Heart left ventricle (tissue), 13 donors: ENCODE data around the gene CERCAM.

ENCODE experiments used
- CTCF ChIP-seq, 12 donors: fragments of 200-600 bp; sonication (generic) in 4 of 12; IDR thresholded peaks; one replicate each; pipeline versions ENCODE4 v1.5.0 to v1.8.0; 2018 to 2022; ENCODE audit warnings: antibody characterized with exemption in 12 of 12, mild to moderate bottlenecking in 5 of 12
- POLR2A ChIP-seq, 2 donors: fragments of 450-650 bp; IDR thresholded peaks; one replicate each; pipeline ENCODE4 v1.6.1; 2017; ENCODE audit warnings: antibody characterized with exemption in 2 of 2, mild to moderate bottlenecking in 2 of 2, moderate library complexity in 2 of 2
- donor health status: ischemic (EF 13 %, LVEDD 7.1; RV severe dilation, severe dysfunction).
- donor health status: DM: no; HTN: yes; CAD: no.
- donor health status: DM: no; HTN: no; CAD: no.
- donor health status: ischemic (EF 25% LVEDD 6.9; RV normal size, moderate dysfunction).
- donor health status: ischemic (EF 25% LVEDD 5.7; RV mildly dilated, moderate dysfunction).
- donor health status: ischemic (EF 35%, LVEDD 5.7; RV mildly dilated, moderate dysfunction).
- donor health status: nonischemic (EF 11% LVEDD 7.7; RV severe dilation, severe dysfunction).
- donor health status: DM: yes; HTN: yes; CAD: no.
- donor health status: PGD.
- donor health status: ischemic (EF 29% LVEDD 5.4; RV normal size, mild dysfunction).
- donor health status: nonischemic (EF 23%, LVEDD 6.1; RV moderate dilation, normal function).

GRCh38 chr9:128454991-128455390 lies 34.3 kb downstream of the CERCAM start:
- TF ChIP-seq CTCF (IDR thresholded peaks at IDR 0.05) (no peak), POLR2A (IDR thresholded peaks at IDR 0.05) (no peak)
